ENCODE measurements around the gene PARVA. TPM values are rescaled to one million over a fixed set of nuclear protein-coding genes. Genes with fewer than 3 reads are reported as not detected.

PARVA gene
- total RNA-seq, 1 donor from 2014 or later, result 53.3 TPM

DNA sequence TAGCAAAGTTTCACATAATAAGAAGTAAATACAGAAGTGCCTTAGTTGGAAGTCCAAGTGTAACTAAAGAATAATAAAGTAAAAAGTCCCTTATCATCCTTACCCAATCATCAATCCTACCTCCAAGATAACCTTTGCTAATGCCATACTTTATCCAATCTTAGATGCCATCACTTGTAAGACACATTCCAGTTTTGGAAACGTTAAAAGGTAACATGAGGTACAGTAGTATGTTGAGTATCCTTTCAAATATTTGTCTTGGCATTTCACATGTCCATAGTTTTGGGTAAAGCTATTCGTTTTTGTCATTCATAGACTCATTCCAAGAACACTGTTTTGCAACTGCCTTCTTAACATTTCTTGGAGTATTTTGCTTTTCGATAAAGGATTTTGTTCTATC is 181.6 kb downstream of the PARVA start:
- DNase-seq (ENCODE audit: low spot score), result no peak
- Mint-ChIP-seq H3K9me3 (ENCODE audit: unreplicated experiment) (no peaks in the 10 kb centered on the region), H3K4me1 (ENCODE audit: unreplicated experiment) (no peaks in the 10 kb centered on the region), H3K27me3 (ENCODE audit: unreplicated experiment) (no peaks in the 10 kb centered on the region), H3K36me3 (ENCODE audit: low read depth, unreplicated experiment) (no peaks in the 10 kb centered on the region), H3K27ac (ENCODE audit: unreplicated experiment) (no peak overlapping the region), H3K4me3 (ENCODE audit: unreplicated experiment) (no peak overlapping the region)
- TF ChIP-seq, protein P1, sequence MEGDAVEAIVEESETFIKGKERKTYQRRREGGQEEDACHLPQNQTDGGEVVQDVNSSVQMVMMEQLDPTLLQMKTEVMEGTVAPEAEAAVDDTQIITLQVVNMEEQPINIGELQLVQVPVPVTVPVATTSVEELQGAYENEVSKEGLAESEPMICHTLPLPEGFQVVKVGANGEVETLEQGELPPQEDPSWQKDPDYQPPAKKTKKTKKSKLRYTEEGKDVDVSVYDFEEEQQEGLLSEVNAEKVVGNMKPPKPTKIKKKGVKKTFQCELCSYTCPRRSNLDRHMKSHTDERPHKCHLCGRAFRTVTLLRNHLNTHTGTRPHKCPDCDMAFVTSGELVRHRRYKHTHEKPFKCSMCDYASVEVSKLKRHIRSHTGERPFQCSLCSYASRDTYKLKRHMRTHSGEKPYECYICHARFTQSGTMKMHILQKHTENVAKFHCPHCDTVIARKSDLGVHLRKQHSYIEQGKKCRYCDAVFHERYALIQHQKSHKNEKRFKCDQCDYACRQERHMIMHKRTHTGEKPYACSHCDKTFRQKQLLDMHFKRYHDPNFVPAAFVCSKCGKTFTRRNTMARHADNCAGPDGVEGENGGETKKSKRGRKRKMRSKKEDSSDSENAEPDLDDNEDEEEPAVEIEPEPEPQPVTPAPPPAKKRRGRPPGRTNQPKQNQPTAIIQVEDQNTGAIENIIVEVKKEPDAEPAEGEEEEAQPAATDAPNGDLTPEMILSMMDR (IDR thresholded peaks at IDR 0.05; ENCODE audit: unreplicated experiment), result no peak

DNA sequence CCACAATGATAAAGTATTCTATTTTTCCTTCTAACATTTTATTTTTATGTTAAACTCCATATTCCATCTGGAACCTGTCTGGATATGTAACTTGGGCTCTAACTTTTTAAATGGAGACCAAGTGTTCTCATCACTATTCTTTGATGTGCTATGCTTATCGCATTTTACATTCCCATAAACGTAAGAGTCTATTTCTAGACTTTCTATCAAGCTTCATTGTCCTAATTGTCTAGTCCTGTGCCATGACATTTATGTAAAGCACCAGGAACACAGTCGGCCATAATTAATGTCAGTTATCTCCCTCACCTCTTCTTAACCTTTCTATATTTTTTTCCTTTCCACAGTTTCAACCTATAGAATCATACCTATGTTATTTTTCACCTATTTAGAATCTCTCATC is 183.0 kb downstream of the PARVA start:
- no peaks in the 10 kb centered on the region for H3K4me1 Mint-ChIP-seq (ENCODE audit: unreplicated experiment)
- no peaks in the 10 kb centered on the region for H3K27me3 Mint-ChIP-seq (ENCODE audit: unreplicated experiment)
- DNase-seq (ENCODE audit: low spot score), result no peak
- no peak overlapping the region for H3K27ac Mint-ChIP-seq (ENCODE audit: unreplicated experiment)
- TF ChIP-seq, protein P1 (IDR thresholded peaks at IDR 0.05; ENCODE audit: unreplicated experiment), result no peak
- H3K4me3 Mint-ChIP-seq (ENCODE audit: unreplicated experiment), result no peak overlapping the region
- no peaks in the 10 kb centered on the region for H3K9me3 Mint-ChIP-seq (ENCODE audit: unreplicated experiment)
- H3K36me3 Mint-ChIP-seq (ENCODE audit: low read depth, unreplicated experiment), result no peaks in the 10 kb centered on the region

DNA sequence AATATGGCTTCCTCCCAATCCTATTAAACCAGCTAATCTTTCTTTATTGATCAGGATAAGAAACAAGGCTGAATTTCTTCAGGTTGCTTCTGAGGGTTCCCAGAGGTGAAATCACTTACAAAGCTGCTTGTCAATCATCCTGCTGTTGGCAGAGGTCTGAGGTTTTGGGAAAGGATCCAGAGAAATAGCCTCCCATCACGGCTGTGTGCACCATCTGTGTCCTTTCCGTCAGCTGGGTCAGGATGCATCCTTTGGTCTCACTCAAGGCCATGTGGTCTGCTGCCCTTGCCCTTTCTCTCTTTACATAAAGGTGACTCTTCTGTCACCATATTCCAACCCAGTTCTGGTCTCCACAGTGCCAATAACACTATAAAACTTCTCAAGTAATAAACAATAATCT is 183.5 kb downstream of the PARVA start:
- TF ChIP-seq, protein P1 (IDR thresholded peaks at IDR 0.05; ENCODE audit: unreplicated experiment), result no peak
- Mint-ChIP-seq H3K4me3 (ENCODE audit: unreplicated experiment) (no peak overlapping the region), H3K36me3 (ENCODE audit: low read depth, unreplicated experiment) (no peaks in the 10 kb centered on the region), H3K4me1 (ENCODE audit: unreplicated experiment) (no peaks in the 10 kb centered on the region), H3K9me3 (ENCODE audit: unreplicated experiment) (no peaks in the 10 kb centered on the region), H3K27ac (ENCODE audit: unreplicated experiment) (no peak overlapping the region), H3K27me3 (ENCODE audit: unreplicated experiment) (no peaks in the 10 kb centered on the region)
- DNase-seq (ENCODE audit: low spot score), result no peak

DNA sequence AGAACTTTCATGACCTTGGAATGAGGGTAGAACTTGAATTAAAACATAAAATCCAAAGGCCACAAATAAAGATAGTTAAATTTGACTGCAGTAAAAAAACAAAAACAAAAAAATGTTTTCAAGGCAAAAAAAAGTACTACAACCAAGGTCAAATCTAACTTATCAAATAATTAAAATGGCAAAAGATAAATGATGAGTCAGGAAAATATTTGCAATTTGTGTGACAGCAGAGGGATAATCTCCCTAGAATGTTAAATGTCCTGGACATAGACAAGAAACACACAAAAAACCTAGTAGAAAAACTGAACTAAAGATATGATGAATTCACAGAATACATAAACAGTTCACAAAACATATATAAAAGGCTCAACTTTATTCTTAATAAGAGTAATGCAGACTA is 186.6 kb downstream of the PARVA start:
- H3K4me1 Mint-ChIP-seq (ENCODE audit: unreplicated experiment), result no peaks in the 10 kb centered on the region
- TF ChIP-seq, protein P1 (IDR thresholded peaks at IDR 0.05; ENCODE audit: unreplicated experiment), result no peak
- H3K9me3 Mint-ChIP-seq (ENCODE audit: unreplicated experiment), result no peaks in the 10 kb centered on the region

DNA sequence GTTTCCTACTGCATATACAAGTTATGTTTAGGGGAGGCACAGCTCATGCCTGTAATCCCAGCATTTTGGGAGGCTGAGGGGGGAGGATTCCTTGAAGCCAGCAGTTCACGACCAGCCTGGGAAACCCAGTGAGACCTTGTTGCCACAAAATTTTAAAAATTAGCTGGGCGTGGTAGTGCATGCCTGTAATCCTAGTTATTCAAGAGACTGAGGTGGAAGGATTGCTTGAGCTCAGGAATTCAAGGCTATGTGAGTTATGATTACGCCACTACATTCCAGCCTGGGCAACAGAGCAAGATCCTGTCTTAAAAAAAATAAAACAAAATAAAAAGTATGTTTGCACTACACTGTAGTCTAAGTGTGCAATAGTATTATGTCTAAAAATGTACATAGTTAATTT is 188.0 kb downstream of the PARVA start:
- Mint-ChIP-seq H3K27ac (ENCODE audit: unreplicated experiment) (no peak overlapping the region), H3K4me3 (ENCODE audit: unreplicated experiment) (no peak overlapping the region), H3K9me3 (ENCODE audit: unreplicated experiment) (no peaks in the 10 kb centered on the region), H3K4me1 (ENCODE audit: unreplicated experiment) (no peaks in the 10 kb centered on the region), H3K27me3 (ENCODE audit: unreplicated experiment) (no peaks in the 10 kb centered on the region), H3K36me3 (ENCODE audit: low read depth, unreplicated experiment) (no peaks in the 10 kb centered on the region)
- TF ChIP-seq, protein P1 (IDR thresholded peaks at IDR 0.05; ENCODE audit: unreplicated experiment), result no peak
- no peak for DNase-seq (ENCODE audit: low spot score)

More for the DNA sequence above, 186.6 kb downstream of the PARVA start:
- Mint-ChIP-seq H3K4me3 (ENCODE audit: unreplicated experiment) (no peak overlapping the region), H3K27me3 (ENCODE audit: unreplicated experiment) (no peaks in the 10 kb centered on the region), H3K27ac (ENCODE audit: unreplicated experiment) (no peak overlapping the region), H3K36me3 (ENCODE audit: low read depth, unreplicated experiment) (no peaks in the 10 kb centered on the region)
- DNase-seq (ENCODE audit: low spot score), result no peak

Measured in endothelial cell (in vitro differentiated cells).